ENCODE data around the gene METTL6.
"Not testable (repeated sequence)": the region's sequence is repeated elsewhere in the genome, so short reads cannot be mapped to it uniquely, and the experiment has no call there.

Gene METTL6

DNA sequence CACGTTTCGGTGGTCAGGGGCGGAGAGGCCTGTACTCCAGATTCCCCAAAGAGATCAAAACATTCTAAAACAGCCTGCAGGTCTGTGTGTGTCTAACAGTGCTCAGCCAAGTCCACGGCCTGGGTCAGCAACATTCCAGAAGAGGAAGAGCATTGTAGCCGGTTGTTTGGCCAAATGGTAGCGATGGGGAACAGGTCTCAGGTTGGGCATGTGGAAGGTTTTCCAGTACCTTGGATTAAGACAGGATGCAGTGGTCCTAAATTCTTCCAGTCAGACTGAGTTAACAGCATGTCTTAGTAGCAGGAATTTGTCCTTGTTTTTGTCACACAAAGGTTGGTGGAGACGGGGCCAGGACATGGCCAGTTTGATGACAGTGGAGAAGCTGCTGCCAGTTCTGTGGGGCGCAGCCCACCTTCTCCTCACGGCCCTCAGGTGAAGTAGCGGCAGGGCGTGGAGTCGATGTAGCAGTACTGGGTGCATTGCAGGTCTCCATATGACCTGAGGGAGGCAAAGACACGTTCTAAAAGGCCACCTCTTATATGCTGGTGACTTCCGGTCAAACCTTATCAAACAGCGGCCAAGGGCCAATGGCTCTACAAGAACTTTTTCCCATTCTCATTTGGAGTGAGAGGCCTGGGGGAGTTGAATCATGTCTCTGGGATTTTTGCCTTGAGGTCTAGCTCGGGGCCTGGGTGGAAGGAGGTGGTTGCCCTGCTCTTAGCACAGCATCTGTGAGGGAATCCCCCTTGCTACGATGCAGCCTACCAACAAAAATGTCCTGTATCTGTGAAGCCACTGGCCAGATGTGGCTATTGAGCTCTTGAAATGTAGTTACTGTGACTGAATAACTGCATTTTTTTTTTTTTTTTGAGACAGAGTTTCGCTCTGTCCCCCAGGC lies 24.1 kb upstream of the METTL6 start:
- DNase-seq (ENCODE audit: low spot score) = no peak

DNA sequence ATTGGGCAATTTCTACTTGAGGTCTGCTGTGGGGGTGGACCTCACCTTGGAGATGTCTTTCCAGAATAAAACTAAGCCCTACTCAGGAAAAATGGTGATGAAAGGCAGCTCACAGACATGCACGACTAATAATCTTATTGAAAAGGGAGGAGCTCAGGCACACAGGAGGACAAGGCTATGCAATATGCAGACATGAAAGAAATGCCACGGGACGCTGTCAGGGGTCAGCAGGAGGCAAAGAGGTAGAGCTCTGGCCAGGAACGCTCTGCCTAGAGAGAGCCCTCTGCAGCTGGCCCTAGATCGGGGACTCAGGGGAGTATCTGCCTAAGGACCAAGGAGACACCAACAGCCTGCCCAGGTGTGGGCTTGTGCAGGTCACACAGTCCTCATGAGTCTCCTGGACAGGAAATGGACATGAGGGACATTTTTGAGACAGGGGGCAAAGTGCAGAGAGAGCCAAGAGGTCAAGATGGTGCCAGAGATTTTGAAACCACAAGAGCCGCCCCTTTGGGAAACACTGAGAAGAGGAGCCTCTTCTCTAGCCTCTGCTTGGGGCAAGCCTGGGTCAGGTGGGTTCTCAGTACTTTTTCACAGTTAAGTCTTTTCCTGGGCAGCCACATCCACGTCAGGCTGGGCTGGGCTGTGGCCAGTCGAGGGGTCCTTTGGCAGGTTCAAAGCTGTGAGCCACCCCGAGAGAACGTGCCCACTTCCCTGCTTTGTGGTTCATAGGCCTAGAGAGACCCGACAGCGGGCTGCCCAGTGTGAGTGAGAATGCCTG lies 23.3 kb upstream of the METTL6 start:
- no peak for DNase-seq (ENCODE audit: low spot score)

DNA sequence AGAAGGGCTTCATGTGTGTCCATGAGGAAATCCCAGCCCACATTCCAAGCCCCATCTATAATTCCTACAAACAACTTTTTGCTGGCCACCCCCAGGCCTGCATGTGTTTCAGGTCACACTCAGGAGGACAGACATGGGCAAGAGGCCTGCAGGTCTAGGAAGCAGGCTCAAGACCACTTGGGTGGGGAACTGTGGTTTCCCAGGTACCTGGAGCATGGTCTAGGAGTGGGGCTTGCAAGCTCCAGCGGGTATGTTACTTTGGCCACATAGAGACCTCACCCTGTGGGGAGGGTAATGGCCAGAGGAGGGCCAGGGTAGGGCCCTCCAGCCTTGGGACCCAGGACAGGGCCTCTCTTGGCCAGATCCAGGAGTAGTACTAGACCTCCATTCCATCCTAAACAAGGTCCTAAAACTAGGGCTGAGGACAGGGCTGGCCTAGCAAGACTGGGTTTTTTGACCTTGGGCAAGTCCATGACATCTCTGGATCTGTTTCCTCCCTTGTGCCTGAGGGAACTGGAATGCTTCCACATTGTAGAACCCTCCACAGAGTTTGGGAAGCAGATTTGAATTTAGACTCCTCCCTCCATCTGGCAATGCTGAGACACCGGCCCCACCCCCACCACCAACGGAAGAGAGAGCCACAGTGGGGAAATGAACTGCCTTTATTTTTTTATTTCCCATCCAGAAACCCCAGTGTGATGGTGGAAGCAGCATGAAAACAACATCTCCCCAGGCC lies 22.3 kb upstream of the METTL6 start:
- DNase-seq (ENCODE audit: low spot score) = no peak

DNA sequence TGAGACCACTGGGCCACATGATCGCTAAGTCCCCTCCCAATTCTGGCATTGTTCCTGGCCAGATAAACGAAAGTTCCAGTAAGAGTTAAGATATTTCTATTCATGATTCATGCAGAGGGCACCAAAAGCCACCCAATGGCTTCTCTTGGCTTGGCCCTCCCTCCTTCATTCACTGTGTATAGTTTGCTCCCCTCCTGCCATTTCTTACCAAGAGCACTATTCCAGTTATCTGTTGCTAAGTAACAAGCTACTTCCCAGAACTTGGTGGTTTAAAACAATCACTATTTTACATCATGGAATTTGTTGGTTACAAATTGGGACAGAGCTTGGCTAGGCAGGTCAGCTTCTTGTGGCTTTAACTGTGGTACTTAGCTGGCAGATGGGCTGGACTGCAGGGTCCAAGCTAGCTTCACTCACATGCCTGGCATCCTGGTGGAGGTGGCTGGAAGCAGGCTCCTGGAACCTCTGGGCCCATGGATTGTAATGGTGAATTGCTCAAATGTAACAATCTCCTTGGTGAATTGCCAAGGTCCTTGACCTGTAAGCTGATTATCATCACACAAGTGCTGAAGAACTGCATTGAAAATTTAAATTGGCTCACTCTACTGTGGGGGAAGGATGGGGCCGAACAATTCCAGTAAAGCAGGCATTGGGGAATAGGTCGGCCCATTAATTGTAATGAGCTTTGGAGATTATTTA lies 16.6 kb upstream of the METTL6 start:
- DNase-seq (ENCODE audit: low spot score) = no peak

DNA sequence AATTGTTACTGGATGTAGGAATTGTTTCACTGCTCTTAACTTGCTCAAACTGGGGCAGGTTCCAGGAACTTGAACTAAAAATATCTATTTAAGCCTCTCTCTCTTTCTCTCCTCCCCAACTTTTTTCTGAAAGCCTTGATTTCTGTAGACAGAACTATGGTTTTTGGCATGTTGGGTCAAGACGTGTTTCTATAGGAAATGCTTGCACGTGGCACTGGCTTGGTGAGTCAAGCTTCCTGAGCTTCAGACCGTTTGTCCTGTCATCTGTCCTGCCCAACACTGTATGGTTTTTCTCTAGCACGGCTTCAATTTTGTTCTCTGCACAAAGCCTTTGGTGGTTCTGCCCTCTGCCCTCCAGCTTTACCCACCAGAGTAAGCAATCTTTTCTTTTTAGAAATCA lies 13.5 kb upstream of the METTL6 start:
- no peak for DNase-seq (ENCODE audit: low spot score)

DNA sequence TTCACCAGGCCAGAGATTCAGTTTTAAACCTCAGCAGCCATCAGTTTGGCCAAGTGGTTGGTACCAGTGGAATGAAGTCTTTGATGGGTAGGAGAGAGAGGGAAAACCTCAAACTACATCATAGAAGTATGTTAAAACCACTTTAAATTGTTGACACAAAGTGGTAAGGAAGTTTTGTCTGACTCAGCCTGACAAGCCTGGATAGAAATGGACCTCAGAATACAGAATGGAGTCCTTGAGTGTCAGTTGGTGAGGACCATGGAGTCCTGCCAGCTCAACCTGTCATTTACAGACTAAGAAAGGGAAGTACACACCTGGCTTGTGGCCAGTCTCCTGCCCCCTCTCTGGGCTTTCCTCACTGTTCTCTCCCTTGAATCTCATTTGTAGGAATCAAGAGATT lies 12.1 kb upstream of the METTL6 start:
- DNase-seq (ENCODE audit: low spot score) = no peak

DNA sequence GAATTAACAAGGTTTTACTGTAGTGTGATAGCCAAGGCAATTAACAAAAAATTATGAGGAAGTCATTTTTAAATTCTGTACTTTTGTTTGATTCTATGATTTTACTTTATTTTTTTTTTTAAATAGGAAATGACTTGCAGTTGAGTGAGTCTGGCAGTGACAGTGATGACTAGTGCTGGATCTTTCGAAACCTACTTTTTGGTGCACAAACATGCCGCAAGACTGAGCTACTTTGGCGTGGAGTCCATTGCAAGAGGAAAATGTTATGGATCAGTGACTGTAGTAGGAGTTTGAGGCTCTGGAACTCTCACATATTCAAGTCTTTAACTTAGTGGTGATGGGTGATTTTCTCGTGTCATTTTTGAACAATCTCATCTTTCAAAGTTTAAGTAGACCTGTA lies 11.6 kb upstream of the METTL6 start:
- DNase-seq (ENCODE audit: low spot score) = no peak

DNA sequence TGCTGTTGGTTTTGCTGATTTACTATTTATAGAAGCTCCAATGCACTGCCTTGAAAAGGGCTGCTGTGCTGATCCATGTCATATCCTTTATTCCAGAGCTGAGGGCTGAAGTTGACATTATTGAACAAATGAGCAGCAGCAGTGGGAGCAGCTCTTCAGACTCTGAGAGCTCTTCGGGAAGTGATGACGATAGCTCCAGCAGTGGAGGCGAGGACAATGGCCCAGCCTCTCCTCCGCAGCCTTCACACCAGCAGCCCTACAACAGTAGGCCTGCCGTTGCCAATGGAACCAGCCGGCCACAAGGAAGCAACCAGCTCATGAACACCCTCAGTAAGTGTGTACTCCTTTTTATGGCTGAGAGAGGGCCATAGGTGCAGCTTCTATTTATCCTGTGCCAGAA lies 8.9 kb upstream of the METTL6 start:
- DNase-seq (ENCODE audit: low spot score) = no peak

DNA sequence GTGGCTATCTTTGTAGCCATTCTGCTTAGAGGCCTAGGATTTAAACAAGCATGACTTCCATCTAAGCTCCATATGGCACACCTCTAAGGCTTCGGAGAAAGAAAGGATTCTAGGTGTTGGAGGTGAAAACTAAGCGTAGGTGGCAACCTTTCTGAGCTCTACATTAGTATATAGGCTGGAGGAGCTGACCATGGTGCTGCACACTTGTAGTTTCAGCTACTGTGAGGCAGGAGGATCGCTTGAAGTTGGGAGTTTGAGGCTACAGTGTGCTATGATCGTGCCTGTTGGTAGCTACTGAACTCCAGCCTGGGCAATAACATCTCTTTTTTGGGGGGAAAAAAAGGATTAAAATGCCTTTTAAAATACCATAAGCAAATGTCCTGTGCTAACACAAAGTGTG lies 7.4 kb upstream of the METTL6 start:
- DNase-seq (ENCODE audit: low spot score) = no peak

DNA sequence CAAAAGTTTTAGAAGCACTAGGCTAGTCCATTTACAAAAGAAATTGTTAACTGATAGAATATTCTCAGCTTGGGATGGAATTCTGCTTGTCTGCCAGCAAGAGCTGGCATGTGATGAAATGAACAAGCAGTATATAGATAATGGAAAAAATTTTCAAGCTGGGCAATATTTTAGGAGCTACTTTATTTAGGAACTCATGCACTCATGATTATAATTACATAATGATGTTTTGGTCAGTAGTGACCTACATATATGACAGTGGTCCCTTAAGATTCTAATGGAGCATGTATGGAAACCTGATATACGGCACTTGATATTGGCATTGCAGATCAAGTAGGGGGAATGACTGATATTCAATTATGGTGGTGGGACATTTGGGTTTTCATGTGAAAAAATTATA lies 6.2 kb upstream of the METTL6 start:
- DNase-seq (ENCODE audit: low spot score) = no peak

DNA sequence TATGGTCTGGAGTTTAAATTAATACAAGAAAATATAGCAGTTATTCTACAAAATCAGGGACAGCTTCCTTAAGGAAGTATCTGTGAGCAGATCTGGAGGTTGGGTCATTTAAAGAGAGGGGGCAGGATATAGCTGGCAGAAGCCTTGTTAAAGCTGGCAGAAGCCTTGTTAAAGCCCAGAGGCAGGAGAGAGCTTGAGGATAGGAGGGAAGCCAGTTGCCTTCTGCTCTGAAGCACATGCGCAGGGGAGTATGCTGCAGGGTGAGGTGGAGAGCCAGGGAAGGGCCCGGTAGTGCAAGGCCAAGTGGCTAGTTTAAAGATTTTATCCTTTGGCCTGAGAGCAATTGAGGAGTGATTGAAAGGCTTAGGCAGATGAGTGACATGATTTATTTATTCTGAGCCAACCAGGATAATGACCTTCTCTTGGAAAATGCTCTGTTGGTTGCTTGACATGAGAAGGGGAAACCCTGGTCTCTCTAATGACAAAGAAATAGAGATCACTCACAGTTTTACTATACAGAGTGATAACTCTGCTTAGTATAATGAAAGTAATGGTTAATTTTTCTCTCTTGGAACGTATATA lies 4.0 kb upstream of the METTL6 start:
- no peak for DNase-seq (ENCODE audit: low spot score)

DNA sequence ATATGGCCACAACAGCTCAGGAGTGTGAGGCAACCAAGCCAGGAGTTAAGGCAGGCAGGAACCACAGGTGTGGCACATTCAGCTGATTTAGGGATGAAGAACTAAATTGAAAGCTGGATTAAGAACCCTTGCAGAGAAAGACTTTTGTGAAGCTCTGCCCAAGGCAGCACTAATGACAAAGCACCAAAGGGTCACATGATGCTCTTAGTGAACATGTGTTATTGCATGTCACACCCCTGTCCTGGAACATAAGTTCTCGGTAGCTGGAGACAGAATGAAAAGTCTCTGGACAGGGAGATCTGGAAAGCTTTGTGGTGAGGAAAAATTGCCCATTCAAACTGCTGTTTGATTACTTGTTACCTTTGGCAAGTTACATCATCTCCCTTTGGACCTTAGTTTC lies 3.3 kb upstream of the METTL6 start:
- no peak for DNase-seq (ENCODE audit: low spot score)

DNA sequence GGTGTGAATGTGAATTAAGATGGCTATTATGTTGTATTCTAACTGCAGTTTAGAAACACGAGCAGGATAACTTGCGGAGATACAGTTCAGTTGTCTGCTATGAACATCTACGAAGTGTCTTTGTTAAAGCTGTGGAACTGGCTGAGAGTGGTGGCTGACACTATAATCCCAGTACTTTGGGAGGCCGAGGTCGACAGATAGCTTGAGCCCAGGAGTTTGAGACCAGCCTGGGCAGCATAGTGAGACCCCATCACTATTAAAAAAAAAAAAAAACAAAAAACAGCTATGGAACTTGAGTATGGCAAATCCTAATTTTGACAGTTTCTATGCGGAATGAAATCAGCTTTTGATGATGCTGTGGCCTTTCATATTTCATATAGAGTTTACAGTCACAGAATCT lies 1.7 kb upstream of the METTL6 start:
- no peak for DNase-seq (ENCODE audit: low spot score)

DNA sequence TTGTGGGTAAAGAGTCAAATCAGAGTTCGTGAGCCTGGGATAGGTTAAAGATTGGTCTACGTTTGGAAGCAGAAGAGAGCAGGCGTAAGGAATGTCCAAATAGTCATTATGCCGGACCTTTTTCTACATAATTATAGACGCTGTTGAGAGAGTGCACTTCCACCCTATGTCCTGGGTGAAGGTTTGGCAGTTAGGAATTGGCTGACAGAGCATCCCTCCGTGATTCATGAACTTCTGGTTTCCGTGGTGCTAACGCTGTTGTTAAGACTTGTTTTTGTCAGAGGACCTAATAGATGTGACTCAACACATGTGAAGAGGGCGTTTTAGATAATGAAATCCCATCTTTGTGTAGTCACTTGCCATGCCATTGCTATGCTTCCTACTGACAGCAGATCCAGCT lies 1.2 kb upstream of the METTL6 start:
- DNase-seq (ENCODE audit: low spot score) = peak; percentile 38

DNA sequence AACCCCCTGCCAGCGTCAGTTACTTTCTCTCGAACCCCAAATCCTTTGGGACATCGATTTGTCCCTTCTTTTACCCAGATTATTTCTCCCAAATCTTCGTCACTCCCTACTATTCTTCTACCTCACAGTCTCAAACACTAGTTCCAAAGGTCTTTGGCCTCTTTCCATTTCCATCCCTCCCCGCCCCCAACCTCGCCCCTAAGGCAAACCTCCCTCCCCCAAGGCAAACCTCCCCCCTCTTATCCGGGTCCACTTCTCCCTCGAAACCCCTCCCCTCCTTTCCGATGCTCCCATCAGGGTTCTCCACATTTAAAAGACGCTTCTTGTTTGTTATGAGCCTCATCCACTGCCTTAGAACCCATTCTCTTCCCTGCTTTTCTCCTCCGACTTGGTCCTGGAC lies 637 bp upstream of the METTL6 start:
- no peak for DNase-seq (ENCODE audit: low spot score)

DNA sequence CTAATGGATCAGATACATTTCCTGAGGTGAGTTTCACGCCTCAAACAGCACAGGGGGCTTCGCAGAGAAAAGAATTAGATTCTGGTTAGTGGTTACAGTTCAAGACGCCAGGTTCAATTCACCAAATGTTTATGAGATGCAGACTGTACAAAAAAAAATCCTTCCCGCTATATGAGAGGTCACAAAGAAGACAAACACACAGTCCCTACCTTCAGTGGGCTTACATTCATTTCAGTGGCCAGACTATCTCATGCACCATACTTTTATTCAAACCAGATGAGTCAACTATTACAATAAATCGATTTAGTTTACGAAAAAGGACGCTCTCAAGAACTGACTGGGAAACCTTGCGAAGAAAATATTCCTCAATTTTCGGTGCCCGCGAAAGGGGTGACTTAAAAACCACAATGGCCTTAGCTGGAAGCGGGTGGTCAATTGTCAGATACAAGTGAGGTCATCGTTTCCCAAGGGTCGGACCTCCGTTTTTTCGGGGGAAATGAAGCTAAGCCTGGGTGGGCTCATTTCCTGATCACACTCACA lies 695 bp downstream of the METTL6 start:
- DNase-seq (ENCODE audit: low spot score) = no peak

DNA sequence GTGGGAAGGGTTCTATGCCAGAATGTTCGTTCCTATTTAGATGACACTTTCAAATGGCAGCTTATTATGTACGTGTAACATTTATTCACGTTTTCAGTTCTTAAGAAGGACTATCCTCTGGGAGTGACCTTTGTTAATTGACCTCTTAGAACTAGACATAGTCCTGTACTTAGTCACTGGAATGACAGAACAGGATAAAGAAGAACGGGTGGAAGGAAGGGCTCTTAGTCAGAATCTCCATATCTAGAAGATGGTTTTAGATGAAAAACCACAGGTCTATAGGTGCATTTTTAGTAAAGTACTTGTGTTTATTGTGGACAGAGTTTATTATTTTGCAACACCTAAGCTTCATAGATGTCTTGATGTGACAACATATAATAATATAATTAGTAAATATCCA lies 6.5 kb downstream of the METTL6 start:
- DNase-seq (ENCODE audit: low spot score) = no peak

DNA sequence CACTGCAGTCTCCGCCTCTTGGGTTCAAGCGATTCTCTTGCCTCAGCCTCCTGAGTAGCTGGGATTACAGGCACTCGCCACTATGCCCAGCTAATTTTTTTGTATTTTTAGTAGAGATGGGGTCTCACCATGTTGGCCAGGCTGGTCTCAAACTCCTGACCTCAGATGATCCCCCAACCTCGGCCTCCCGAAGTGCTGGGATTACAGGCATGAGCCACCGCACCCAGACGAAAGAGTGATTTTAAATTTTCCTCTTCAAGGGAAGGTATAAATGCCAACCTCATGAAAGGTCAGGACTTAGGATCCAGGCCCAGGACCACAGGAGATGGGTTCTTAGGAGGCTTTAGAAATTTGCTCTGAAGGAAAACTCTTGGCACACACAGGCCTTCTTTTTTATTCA lies 16.4 kb downstream of the METTL6 start:
- not testable (repeated sequence) for DNase-seq (ENCODE audit: low spot score)

DNA sequence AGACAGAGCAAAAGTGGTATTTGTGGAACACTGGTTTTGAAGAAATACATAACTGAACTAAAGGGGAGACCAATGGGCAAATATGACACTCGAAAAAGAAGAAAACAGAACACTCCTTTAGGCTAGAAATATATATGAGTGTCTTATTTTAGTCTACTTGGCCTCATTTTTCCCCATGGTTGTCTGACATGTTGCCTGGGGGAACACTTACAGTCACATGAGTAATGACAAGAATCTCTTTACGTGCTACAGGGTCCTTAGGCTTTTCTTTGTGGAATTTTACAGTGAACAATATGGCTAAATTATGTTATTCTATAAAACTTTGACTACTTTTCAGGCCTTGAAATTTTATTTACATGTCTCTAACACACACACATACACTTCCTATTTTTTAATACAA lies 17.6 kb downstream of the METTL6 start:
- no peak for DNase-seq (ENCODE audit: low spot score)

DNA sequence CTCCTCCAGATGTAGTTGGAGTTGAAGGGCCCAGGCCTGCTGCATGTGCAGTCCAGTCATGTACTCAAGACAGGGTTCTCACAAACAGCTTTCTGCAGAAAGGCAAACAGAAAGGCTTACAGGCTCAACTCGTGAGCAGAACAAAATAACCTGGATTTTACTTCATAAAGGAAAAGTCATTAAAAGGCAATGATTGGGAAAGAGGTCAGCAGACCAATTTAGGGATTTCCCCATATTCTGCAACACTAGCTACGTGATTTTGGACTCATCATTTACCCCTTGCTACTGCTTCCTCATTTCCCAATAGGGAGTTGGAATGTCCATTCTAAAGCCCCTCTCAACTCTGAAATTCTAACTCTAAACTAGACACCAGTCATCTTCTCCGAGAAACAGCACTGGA lies 18.1 kb downstream of the METTL6 start:
- DNase-seq (ENCODE audit: low spot score) = no peak

DNA sequence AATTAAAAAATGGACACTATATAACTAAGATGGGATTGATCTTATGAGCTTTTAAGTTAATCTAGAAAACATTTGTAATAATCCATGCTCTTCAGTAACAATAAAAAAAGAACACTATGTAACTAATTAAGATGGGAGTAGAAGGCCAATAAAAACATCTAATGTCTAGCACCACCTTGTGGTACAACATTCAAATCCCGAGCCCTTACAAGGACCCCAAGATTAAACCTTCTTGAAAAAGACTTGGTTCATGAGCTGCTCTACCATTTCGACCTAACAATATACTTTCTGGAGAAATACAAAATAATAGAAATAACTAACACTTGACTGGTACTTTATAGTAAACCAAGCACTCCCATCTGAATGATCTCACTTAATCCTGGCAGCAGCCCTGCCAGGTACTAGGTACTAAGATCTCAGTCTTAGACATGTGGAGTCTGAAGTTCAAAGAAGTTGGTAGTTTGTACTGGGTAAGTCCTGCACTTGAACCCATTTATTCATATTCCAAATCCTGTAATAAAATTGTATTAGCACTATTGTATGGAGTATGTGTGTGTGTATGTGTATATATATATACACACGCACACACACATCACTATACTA lies 21.8 kb downstream of the METTL6 start:
- peak; percentile 53 for DNase-seq (ENCODE audit: low spot score)

All from hematopoietic multipotent progenitor cell treated with erythropoietin and hydrocortisone succinate and interleukin-3 and kit ligand, for 15 days (in vitro differentiated cells).